Measurements from ENCODE around the gene PDE2A. TPM values are rescaled to one million over a fixed set of nuclear protein-coding genes. Genes with fewer than 3 reads are reported as not detected.

PDE2A gene
- total and polyA plus RNA-seq, 5 experiments from 2014 or later = 0.22 to 1.9 (median 0.74) TPM; not detected in 1

DNA sequence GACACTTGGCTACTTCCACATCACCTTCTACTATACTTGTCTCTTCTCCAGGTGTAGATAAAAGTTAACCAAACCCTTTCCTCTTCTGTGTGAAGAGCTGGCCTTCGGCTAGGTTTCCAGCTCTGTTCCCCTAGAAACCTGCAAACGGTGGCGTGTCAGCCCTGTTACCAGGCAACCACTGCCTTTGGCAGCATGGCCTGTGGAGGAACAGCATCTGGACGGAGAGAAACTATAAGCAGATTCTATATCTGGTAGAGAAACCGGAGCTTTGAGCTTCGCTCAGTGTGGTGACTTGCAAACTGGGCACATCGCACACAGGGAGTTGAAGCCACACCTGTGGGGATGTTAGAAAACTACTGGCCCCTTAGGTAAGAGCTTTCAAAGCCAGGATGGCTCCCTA lies 42.1 kb upstream of the PDE2A start:
- H3K36me3 Mint-ChIP-seq = peaks cover 0 to 42% (median 2%) of the 10 kb centered on the region in 3 donors
- H3K27ac Mint-ChIP-seq = peak overlapping the region in 7 of 10 donors; percentile 16 to 83 (median 48)
- peaks cover 31 to 74% (median 70%) of the 10 kb centered on the region in 4 donors for H3K4me1 Mint-ChIP-seq
- H3K4me3 Mint-ChIP-seq = peak overlapping the region in 1 of 10 donors; percentile 10
- H3K9me3 Mint-ChIP-seq = no peaks in the 10 kb centered on the region
- POLR2A ChIA-PET = interaction anchor here (0.6 kb wide), 1 partner anchor 21 kb away, joined by 4 read pairs; no protein-coding TSS in a partner anchor
- DNase-seq = no peak
- no peaks in the 10 kb centered on the region for H3K27me3 Mint-ChIP-seq
- no peak for ATAC-seq

DNA sequence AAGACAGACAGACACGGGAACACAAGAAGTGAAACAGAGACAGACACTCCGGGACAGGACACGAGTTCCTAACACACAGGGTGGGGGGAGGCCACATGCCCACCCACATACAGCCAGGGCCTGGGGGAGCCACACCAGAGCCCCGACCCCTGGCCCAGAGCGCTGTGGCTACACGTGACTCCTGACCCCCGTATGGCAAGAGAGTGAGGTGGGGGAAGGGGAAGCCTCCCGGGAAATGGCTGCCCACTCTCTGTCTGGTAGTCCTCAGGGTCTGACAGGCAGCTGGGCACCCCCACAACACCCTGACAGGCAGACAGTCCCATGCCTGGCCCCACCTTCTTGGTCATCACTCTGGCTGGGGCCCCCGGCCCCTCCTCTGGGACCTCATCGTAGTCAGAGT lies 38.6 kb upstream of the PDE2A start:
- no peaks in the 10 kb centered on the region for H3K9me3 Mint-ChIP-seq
- H3K27me3 Mint-ChIP-seq = no peaks in the 10 kb centered on the region
- peaks cover 0 to 64% (median 8%) of the 10 kb centered on the region in 3 donors for H3K36me3 Mint-ChIP-seq
- no peak overlapping the region for H3K4me3 Mint-ChIP-seq
- peaks cover 19 to 47% (median 42%) of the 10 kb centered on the region in 4 donors for H3K4me1 Mint-ChIP-seq
- POLR2A ChIA-PET = interaction anchor here (0.7 kb wide), 1 partner anchor 508 kb away, joined by 3 read pairs; no protein-coding TSS in a partner anchor
- ATAC-seq (no peak), DNase-seq (no peak)
- peak overlapping the region in 4 of 10 donors; percentile 28 to 46 (median 40) for H3K27ac Mint-ChIP-seq

DNA sequence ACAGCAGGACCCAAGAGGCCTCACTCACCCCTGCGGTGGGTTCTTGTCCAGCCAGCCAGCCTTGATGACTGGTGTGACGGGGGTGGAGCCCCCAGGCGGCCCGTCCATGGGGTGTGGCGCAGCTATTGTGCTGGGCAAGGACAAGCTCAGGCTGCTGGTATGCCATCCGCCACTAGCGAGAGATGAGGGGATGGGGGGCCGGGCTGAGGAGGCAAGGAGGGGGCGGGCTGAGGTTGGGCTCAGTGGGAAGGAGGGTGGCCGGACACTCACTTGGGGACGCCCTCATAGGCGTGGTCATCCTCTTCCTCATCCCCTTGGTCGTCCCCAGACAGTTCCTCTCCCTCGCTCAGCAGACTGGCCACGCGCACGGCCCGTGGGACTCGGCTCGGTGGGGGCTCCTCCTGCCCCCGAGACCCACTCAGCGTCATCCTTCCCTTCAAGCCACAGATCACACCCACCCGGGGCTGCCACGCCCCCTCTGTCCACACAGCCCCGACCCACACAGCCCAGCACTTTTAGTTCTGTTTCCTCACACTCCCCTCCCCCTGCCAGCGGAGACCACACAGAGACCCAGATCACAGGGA lies 38.0 kb upstream of the PDE2A start:
- Mint-ChIP-seq H3K27ac (peak overlapping the region in 5 of 10 donors; percentile 28 to 46 (median 37)), H3K36me3 (peaks cover 0 to 70% (median 10%) of the 10 kb centered on the region in 3 donors)
- POLR2A ChIA-PET = interaction anchor here (0.6 to 0.7 kb wide), 2 partner anchors 509 to 698 kb away, joined by 3 read pairs; no protein-coding TSS in a partner anchor

DNA sequence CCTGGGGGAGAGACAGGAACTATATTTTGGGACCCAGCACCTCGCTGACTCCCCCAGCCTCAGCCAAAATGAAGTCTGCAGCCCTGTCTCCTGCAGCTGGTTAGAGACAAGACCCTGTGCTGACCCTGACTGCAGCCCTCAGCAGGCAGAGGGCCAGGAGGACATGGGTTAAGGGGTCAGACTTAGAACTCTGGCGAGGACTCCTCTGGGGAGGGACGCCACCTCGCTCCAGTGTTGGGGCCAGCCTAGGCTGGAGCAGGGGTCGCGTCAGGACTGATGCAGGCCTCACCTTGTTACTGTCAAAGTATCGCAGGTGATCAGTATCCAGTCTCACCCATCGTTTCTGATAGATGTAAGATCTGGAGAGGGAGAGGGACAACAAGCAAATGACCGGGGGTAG lies 36.9 kb upstream of the PDE2A start:
- DNase-seq (no peak), ATAC-seq (no peak)
- Mint-ChIP-seq H3K9me3 (no peaks in the 10 kb centered on the region), H3K27me3 (no peaks in the 10 kb centered on the region), H3K4me3 (no peak overlapping the region), H3K27ac (peak overlapping the region in 2 of 10 donors; percentile 27 to 71), H3K36me3 (peaks cover 0 to 75% (median 12%) of the 10 kb centered on the region in 3 donors), H3K4me1 (peaks cover 20 to 44% (median 28%) of the 10 kb centered on the region in 4 donors)
- POLR2A ChIA-PET = no interaction called here

More for the DNA sequence above, 38.0 kb upstream of the PDE2A start:
- peaks cover 21 to 51% (median 37%) of the 10 kb centered on the region in 4 donors for H3K4me1 Mint-ChIP-seq
- H3K27me3 Mint-ChIP-seq = no peaks in the 10 kb centered on the region
- H3K4me3 Mint-ChIP-seq = peak overlapping the region in 1 of 10 donors; percentile 36
- no peaks in the 10 kb centered on the region for H3K9me3 Mint-ChIP-seq
- no peak for ATAC-seq
- DNase-seq = no peak

- no peaks in the 10 kb centered on the region for H3K27me3 Mint-ChIP-seq
- peak overlapping the region in 2 of 10 donors; percentile 11 to 20 for H3K27ac Mint-ChIP-seq
- DNase-seq = no peak
- no peak overlapping the region for H3K4me3 Mint-ChIP-seq
- H3K36me3 Mint-ChIP-seq = peaks cover 0 to 79% (median 17%) of the 10 kb centered on the region in 3 donors
- no peaks in the 10 kb centered on the region for H3K9me3 Mint-ChIP-seq
- H3K4me1 Mint-ChIP-seq = peaks cover 18 to 36% (median 22%) of the 10 kb centered on the region in 4 donors
- POLR2A ChIA-PET = no interaction called here
- no peak for ATAC-seq
These were observed 36.1 kb upstream of the PDE2A start for GRCh38 chr11:72710278-72710677.

- peak overlapping the region in 4 of 10 donors; percentile 11 to 70 (median 45) for H3K27ac Mint-ChIP-seq
- no peaks in the 10 kb centered on the region for H3K9me3 Mint-ChIP-seq
- no peaks in the 10 kb centered on the region for H3K27me3 Mint-ChIP-seq
- no peak overlapping the region for H3K4me3 Mint-ChIP-seq
- ATAC-seq = no peak
- DNase-seq = no peak
- POLR2A ChIA-PET = no interaction called here
- peaks cover 15 to 29% (median 16%) of the 10 kb centered on the region in 4 donors for H3K4me1 Mint-ChIP-seq
- peaks cover 0 to 78% (median 17%) of the 10 kb centered on the region in 3 donors for H3K36me3 Mint-ChIP-seq
These were observed 35.4 kb upstream of the PDE2A start for GRCh38 chr11:72709478-72710238.

GRCh38 chr11:72707032-72707431 lies 32.8 kb upstream of the PDE2A start:
- POLR2A ChIA-PET = no interaction called here
- H3K4me3 Mint-ChIP-seq = no peak overlapping the region
- ATAC-seq (no peak), DNase-seq (no peak)
- H3K27ac Mint-ChIP-seq = peak overlapping the region in 4 of 10 donors; percentile 49 to 86 (median 58)
- no peaks in the 10 kb centered on the region for H3K9me3 Mint-ChIP-seq
- peaks cover 4 to 17% (median 9%) of the 10 kb centered on the region in 4 donors for H3K4me1 Mint-ChIP-seq
- no peaks in the 10 kb centered on the region for H3K27me3 Mint-ChIP-seq
- peaks cover 0 to 60% (median 17%) of the 10 kb centered on the region in 3 donors for H3K36me3 Mint-ChIP-seq

- Mint-ChIP-seq H3K9me3 (no peaks in the 10 kb centered on the region), H3K36me3 (peaks cover 0 to 64% (median 17%) of the 10 kb centered on the region in 3 donors), H3K4me1 (peaks cover 3 to 17% (median 8%) of the 10 kb centered on the region in 4 donors), H3K4me3 (no peak overlapping the region), H3K27me3 (no peaks in the 10 kb centered on the region), H3K27ac (peak overlapping the region in 7 of 10 donors; percentile 37 to 86 (median 68))
- POLR2A ChIA-PET = no interaction called here
- no peak for DNase-seq
- ATAC-seq = no peak
These were observed 32.4 kb upstream of the PDE2A start for GRCh38 chr11:72706579-72706978.

- peaks cover 0 to 17% (median 8%) of the 10 kb centered on the region in 4 donors for H3K4me1 Mint-ChIP-seq
- H3K27me3 Mint-ChIP-seq = no peaks in the 10 kb centered on the region
- POLR2A ChIA-PET = no interaction called here
- no peaks in the 10 kb centered on the region for H3K9me3 Mint-ChIP-seq
- H3K36me3 Mint-ChIP-seq = peaks cover 0 to 62% (median 17%) of the 10 kb centered on the region in 3 donors
- peak overlapping the region in 8 of 10 donors; percentile 6 to 76 (median 49) for H3K27ac Mint-ChIP-seq
- no peak for ATAC-seq
- no peak for DNase-seq
- H3K4me3 Mint-ChIP-seq = no peak overlapping the region
These were observed 31.5 kb upstream of the PDE2A start for GRCh38 chr11:72705442-72706365.

DNA sequence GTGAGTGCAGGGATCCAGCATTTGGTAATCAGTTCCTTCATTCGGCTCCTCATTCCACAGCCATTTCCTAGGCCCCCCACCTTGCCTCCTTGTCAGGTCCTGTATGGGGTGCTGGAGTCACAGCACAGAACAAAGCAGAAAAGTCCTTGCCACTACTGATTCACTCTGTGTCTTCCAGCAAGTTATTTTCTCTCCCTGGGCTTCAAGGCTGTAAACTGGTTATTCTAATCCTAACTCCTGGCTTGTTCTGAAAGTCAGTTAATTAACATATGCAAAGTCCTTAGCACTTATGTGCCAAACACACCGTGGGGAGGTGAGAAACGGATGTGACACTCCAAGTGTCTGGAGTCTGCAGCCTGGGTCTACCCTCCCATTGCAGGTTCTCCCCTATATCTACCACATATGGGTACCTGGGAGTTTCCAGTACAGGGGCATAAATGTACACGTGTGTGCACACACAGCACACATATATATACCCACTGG lies 30.6 kb upstream of the PDE2A start:
- peaks cover 0 to 68% (median 17%) of the 10 kb centered on the region in 3 donors for H3K36me3 Mint-ChIP-seq
- no peak overlapping the region for H3K4me3 Mint-ChIP-seq
- DNase-seq = no peak
- POLR2A ChIA-PET = no interaction called here
- no peak for ATAC-seq
- H3K27me3 Mint-ChIP-seq = no peaks in the 10 kb centered on the region
- peak overlapping the region in 6 of 10 donors; percentile 3 to 53 (median 29) for H3K27ac Mint-ChIP-seq
- H3K4me1 Mint-ChIP-seq = peaks cover 0 to 15% (median 7%) of the 10 kb centered on the region in 4 donors
- H3K9me3 Mint-ChIP-seq = no peaks in the 10 kb centered on the region

- POLR2A ChIA-PET = no interaction called here
- Mint-ChIP-seq H3K27me3 (no peaks in the 10 kb centered on the region), H3K27ac (peak overlapping the region in 2 of 10 donors; percentile 34 to 71), H3K9me3 (no peaks in the 10 kb centered on the region), H3K36me3 (peaks cover 0 to 68% (median 20%) of the 10 kb centered on the region in 3 donors), H3K4me1 (peaks cover 0 to 13% (median 4%) of the 10 kb centered on the region in 4 donors), H3K4me3 (no peak overlapping the region)
- DNase-seq (no peak), ATAC-seq (no peak)
These were observed 30.0 kb upstream of the PDE2A start for GRCh38 chr11:72704028-72704782.

Measured in naive thymus-derived CD8-positive, alpha-beta T cell (primary cell).